ENCODE measurements around the gene CST11.
"Not testable (repeated sequence)": the region's sequence is repeated elsewhere in the genome, so short reads cannot be mapped to it uniquely, and the experiment has no call there.

The CST11 gene, protein sequence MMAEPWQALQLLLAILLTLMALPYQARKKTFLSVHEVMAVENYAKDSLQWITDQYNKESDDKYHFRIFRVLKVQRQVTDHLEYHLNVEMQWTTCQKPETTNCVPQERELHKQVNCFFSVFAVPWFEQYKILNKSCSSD
- 0 reads per million in 2 experiments for total RNA-seq

DNA sequence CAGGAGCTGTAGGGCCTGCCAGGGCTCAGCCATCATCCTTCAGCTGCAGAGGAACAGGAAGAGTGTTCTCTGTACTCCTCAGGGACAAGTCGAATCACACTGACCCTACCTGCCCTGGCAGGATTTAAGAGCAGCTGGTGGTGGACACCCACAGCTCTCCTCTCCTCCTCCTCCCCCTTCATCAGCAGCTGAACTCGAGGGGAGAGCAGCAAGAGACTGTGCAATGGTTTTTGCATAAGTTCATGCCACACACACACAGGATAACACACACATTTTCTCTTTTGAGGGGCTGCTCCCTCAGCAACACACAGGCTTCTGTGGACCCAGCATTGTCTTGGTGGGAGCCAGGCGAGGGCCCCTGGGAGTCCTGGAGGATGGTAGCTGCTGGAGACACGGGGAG is at the start of gene CST11:
TSS of gene CST11 (minus strand) at position 101 of the 400 bp plus-strand sequence. CDS start at position 36, 65 bp downstream.
- DNase-seq (ENCODE audit: low read depth) = no peak

DNA sequence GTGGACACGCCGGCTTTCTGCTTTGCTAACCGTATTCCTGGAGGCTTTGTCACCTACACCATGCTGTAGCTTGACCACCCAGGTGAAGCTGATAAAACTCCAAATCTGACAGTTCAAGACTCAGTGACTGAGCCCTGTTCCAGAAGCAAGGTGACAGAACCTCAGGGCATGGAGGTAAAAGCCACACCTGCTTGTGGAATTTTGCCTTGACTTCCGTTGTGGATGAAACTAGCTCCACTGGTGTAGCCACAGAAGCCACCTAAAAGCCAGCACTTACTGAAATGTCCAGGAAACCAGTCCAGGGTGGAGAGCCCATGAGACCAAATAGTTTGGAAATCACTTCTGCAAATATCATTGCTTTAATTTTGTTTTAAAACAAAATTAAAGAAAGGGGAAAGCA is 49.2 kb upstream of the CST11 start:
- DNase-seq (ENCODE audit: low read depth) = no peak

DNA sequence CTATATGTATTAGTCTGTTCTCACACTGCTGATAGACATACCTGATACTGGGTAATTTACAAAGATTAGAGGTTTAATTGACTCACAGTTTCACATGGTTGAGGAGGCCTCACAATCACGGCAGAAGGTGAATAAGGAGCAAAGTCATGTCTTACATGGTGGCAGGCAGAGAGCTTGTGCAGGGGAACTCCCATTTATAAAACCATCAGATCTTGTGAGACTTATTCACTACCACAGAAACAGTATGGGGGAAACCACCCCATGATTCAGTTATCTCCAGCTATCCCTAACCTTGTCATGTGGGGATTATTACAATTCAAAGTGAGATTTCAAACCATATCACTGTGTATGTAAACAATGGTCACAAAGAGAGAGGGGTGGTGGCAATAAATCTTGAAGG is 44.9 kb upstream of the CST11 start:
- DNase-seq (ENCODE audit: low read depth) = no peak

DNA sequence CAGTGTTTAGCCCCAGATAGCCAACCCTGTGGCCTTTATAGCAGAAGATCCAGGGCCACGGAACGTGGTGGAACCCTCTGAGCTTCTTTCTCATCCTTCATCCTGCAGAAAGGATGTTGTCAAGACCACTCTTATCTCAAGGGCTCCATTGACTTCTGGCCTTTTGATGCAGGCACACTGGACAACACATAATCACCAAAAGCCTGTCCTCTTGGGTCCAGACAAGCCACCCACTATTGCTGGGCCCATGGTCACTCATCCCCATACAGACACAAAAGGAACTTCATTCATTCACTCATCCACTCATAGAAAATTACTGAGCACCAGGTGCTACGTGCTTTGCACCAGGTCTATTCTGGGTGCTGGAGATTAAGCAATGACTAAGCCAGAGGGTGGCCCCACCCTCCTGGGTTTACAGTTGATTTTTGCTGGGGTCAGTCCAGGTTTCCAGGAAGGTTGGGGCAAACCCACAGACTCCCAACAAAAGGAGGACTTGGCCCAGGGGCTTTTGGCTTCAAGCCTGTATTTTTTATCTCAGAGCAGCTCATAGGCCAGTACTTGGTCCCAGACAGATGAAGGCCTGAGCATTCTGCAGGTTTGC is 40.6 kb upstream of the CST11 start:
- DNase-seq (ENCODE audit: low read depth) = no peak

DNA sequence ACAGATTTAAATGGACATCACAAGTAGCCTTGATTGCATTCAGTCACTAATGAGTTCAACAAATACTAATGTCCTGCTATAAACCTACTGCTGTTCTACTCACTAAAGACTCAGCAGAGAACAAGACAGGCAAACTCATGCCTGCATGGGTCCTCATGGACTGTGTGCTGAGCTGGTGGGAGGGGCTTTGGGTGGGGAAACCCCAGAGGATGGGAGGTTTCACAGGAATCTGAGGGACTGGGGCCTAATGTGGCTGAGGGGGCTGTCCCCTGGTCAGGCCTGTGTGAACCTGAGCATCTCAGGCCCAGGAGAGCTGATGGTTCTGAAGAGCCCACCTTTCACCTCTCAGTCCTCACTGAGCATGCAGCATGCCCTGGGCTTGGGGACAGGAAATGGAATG is 39.6 kb upstream of the CST11 start:
- DNase-seq (ENCODE audit: low read depth) = no peak

DNA sequence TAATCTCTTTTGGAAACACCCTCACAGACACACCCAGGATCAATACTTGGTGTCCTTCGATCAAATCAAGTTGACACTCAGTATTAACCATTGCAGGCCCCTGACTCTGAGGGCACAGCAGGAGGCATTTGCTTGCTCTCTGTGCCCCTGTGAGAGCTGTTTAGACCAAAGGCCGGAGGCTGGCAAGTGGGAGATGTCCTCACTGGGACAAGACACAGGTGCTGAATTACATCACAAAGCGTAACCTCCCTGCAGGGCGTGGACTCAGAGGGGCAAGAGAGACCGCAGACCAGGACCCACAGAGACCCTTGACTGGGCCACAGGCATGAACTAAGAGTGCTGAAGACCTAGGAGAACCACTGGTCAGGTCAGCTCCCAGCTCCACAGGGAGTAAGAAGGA is 38.1 kb upstream of the CST11 start, which contains the start of gene CST8:
TSS of gene CST8 (plus strand) at position 301 of the 400 bp plus-strand sequence. CDS start 551 bp downstream, outside the sequence.
- DNase-seq (ENCODE audit: low read depth) = no peak

DNA sequence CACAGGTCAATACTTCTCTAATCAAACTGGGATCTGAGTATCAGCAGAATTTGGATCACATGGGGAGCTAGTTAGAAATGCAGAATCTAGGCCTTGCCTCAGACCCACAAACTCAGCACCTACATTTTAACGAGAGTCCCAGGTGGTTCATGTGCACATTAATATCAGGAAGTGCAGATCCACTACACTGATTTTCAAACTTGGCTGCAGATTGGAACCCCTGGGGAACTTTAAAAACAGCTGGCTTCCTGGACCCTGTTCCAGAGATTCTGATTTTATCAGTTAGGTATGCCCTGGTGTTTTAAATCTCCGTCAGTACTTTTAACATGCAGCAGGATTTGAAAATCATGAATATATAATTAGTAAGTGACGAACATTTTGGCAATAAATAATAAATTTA is 36.3 kb upstream of the CST11 start:
- no peak for DNase-seq (ENCODE audit: low read depth)

DNA sequence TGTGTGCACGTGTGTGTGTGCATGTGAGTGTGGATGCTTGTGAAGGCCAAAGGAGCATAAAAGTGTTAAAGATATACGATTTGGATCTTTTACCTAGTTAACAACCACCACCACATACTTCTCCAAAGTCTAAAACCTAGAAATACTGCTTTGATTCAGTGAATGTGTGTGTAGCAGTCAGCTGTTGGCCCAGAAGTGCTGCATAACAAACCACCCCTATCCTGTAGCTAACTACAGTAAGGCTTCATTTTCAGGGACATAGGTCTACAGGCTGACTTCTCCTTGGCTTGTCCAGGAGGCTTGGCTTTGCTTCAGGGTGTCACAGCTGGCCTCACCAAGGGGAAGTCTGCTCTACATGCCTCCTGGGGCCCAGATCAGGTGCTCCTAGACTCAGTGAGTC is 35.8 kb upstream of the CST11 start:
- DNase-seq (ENCODE audit: low read depth) = no peak

DNA sequence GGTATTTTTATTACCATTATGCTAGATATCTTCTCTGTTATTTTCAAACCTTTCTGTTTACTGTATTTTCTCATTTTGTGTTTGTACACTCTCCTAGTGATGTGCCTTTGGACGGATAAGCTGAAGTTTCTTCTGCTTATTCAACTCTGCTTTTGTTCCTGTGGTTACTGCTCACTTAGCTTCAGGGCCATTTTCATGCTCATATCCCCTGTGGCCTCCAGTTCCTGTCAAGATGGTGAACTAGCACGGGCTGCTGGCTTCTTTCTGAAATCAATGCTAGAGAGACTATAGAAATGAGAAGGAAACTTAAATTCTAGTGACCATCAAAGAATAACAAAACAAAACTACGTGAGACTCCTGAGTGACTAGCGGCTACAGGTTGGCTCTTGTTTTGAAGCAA is 31.4 kb upstream of the CST11 start:
- no peak for DNase-seq (ENCODE audit: low read depth)

DNA sequence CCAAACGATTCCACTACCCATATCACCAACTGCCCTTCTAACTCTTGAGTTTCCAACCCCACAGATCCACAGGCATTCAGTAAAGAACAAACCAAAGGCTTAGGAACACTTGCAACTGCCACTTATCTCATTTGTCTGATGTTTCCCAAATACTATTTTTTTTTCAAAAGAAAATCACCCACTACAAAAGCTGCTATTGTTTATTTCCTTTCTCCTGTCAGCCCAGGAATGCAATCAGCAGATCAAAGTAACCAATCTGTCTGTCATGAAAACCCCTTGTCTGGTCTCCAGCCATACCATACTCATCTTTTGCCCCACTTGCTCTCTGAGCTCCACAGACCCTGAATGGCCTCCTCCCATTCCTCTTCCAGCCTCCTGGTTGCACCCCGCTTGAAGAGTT is 29.5 kb upstream of the CST11 start:
- DNase-seq (ENCODE audit: low read depth) = no peak

DNA sequence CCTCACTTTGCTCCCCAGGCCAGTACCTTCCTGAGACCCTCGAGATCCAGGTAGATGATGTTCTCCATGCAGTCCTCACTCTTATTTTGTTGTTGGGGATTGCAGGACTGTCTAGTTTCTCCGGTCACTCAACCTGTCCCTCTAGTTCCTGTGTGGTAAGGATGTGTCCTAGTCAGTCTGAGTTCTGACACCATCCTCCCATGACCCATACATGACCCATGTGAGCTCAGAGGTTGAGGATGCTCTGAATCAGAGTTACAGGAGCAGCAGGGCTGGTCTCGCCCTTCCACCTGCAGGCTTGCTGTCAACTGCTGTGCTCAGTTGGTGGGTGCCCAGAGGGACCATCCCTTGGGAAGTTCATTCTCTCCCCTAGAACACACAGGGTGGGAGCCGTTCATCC is 26.4 kb upstream of the CST11 start:
- DNase-seq (ENCODE audit: low read depth) = no peak

DNA sequence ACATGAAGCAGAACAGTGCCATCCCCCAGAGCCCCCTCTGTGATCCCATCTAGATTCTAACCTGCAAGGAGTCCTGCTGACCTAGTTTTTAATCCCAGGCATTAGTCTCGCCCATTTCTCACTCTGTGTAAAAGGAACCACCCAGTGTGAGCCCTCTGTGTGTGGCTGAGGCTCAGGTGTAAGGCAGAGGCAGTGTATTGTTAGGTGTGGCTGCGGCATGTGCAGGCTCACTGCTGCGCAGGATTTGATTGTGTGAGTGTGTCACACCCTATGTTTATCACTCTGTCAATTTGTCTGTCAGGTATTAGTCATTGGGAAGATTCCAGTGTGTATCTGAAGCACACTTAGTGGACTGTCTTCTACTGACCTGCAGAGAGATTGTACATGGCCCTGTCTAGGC is 24.5 kb upstream of the CST11 start:
- no peak for DNase-seq (ENCODE audit: low read depth)

DNA sequence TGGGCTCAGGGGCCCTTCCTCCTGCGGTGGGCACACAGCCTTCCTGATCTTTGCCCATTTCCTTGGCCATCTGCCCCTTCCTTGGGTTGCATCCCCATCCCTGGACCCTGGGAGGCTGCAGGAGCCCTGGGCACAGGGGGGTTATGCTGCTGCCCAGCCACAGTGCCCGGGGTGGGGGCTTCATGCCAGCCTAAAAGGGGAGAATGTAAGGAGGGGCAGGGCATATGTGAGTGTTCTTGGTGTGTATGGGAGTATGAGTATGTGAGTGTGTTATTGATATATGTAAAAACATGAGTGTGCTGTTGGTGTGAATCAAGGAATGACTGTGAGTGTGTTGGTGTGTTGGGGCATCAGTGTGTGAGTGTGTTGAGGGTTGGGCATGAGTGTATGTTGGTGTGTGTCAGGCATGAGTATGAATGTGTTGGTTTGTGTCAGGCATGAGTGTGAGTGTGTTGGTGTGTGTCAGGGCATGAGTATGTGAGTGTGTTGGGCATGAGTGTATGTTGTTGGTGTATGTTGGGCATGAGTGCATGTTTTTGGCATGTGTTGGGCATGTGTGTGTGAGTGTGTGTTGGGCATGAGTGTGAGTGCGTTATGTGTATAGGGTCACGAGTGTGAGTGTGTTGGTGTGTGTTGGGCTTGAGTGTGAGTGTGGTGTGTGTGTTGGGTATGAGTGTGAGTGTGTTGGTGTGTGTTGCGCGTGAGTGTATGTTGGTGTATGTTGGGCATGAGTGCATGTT is 23.5 kb upstream of the CST11 start:
- DNase-seq (ENCODE audit: low read depth) = no peak

DNA sequence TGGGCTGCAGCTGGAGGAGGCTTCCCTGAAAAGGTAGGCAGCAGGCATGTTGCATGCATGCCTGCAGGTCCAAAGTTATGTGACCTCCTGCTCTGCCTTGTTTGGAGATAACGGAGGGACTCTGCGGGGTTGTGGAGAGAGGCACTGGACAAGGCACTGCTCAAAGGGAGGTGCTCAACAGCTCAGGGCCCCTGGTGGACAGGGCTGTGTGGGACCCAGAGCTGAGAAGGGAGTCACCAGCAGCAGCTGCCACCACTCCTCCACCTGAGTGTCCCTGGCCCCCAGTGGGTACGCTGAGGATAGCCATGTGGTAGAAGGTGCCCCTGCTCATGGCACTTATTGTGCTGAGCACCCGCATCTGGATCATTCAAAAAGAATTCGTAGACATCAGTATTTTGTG is 22.7 kb upstream of the CST11 start:
- DNase-seq (ENCODE audit: low read depth) = no peak

DNA sequence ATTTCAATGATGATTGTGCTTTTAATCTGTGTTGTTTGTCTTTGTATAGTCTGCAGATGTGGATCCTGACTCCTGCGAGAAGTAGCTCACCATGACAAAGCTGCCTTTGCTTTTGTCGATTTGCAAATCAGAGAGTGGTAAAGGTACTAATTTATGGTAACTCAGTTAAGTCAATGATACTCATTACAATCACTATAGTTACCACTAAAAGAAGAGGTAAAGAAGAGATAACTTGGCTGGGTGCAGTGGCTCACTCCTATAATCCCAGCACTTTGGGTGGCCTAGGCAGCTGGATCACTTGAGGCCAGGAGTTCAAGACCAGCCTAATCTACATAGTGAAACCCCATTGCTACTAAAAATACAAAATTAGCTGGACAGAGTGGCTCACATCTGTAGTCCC is 20.6 kb upstream of the CST11 start:
- DNase-seq (ENCODE audit: low read depth) = not testable (repeated sequence)

DNA sequence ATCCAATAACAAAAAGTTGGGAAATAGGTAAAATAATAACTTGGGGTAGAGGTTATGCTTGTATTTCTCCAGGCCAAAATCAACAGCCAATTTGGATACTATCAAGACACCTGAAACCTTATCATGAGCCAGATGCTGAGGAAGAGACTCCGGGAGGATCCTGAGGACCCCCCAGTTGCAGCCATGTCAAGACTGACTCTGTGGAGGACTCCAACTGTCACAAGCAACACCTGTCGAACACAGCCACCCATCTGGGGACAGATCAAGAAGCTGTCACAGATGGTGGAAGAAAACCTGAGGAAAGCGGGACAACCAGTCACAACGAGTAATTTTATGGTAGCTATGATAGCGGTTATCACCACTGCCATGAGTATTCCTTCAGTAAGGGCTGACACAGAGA is 19.6 kb upstream of the CST11 start:
- not testable (repeated sequence) for DNase-seq (ENCODE audit: low read depth)

DNA sequence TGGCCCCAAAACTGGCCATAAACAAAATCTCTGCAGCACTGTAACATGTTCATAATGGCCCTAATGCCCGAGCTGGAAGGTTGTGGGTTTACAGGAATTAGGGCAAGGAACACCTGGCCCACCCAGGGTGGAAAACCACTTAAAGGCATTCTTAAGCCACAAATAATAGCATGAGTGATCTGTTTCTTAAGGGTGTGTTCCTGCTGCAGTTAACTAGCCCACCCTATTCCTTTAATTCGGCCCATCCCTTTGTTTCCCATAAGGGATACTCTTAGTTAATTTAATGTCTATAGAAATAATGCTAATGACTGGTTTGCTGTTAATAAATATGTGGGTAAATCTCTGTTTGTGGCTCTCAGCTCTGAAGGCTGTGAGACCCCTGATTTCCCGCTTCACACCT is 14.3 kb upstream of the CST11 start:
- not testable (repeated sequence) for DNase-seq (ENCODE audit: low read depth)

DNA sequence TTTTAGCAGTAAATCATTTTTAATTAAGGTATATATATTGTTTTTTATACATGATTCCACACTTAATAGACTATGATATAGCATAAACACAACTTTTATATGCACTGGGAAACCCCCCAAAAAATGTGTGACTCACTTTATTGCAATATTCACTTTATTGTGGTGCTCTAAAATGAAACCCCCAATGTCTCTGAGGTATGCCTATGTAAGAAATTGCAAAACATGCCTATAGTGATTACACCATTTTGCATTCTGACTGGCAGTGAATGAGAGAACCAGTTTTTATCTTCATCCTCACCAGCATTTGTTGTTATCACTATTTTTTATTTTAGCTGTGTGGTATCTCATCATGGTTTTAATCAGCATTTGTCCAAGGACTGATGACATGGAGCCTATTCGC is 8.5 kb upstream of the CST11 start:
- DNase-seq (ENCODE audit: low read depth) = no peak

DNA sequence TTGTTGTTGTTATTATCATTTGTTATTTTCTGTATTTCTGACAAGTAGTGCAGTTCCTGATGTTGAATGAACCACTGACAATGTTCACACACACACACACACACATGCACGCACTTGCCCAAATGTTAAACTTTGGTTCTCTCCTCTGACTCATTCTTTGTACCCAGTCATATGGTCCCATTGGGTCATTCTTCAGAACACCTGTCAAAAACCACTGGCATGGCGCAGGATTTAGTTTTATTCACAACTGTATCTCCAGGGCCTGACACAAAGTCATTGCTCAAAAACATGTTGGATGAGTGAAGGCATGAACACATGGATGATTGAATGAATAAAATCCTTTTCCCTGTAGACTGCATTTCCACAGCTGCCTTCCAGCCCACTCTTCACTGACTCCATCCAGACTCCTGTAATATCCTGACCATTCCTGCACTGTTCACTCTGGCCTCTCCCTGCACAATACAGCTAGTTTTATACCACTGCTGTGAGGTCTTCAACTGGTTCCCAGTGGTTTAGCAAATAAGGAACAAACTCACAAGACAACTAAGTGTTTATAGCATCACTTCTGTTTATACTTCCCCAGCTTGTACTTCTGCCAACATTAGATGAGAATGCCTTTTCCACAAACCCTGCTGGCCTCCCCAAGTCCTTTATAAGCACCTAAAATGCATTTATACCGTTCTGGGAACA is 6.9 kb upstream of the CST11 start:
- DNase-seq (ENCODE audit: low read depth) = no peak

DNA sequence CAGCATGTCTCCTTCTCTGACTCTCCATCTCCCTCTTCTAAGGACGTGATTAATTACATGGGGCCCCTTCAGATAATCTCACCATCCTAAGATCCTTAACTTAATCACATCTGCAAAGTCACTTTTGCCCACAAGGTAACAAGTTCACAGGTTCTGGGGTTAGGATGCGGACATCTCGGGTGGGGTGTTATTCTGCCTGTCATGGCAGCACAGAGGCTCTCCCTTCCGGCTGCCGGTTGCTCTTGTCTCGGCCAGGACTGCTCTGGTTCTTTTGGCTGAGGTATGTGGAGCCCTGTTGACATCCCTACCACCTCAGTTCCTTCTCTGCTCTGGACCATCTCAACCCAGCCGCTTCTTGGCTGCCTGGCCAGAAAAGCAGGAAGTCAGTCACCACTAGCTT is 4.2 kb upstream of the CST11 start:
- DNase-seq (ENCODE audit: low read depth) = no peak

DNA sequence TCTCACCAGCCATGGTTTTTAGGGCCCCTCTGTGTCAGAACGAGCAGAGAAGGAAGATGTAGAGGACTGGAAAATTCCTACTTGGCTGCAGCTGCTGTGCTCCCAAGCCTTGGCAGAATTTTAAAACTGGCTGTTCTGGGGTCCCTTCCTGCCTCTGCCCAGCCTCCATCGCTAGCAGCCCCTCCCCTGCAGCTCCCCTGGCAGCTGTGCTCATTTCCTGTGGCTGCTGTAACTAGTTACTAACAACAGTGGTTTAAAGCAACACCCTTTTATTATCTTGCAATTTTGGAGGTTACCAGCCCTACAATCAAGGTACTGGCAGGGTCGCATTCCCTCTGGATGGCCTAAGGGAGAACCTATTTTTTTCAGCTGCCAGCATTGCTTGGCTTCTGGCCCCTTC is 3.7 kb upstream of the CST11 start:
- DNase-seq (ENCODE audit: low read depth) = no peak

DNA sequence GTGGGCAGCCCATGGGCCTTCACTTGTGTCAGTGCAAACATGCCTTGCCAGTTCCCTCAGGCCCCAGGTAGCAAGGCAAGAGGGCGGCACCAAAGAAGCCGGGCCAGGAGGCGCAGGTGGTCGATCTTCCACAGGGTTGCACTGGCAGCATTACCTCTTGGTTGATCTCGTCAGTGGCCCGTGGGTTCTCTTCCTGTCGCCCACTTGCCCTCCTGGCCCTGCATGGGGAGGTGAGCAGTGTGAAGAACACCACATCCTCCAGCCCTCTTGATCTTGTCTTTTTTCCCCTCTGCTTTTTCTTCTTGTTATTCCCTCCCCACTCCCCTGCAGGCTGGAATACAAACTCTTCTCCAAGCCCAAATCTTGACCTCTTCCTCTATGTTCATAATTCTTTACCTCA is 3.0 kb upstream of the CST11 start:
- no peak for DNase-seq (ENCODE audit: low read depth)

DNA sequence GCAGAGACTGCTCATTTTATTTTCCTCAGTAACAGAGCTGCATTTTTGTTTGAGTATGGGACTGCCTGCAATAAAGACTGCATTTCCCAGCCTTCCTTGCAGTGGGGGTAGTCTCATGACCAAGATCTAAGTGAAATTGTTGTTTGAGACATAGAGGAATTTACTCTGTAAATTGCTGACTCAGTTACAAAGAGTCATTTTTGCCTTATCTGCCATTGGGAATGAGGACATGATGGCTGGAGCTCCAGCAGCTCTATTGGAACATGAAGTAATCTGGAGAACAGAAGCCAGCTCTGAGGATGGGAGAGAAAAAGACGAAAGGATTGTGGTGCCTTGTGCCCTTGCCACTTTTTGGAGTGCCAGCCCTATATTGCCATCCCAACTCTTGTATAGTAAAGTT is 2.1 kb upstream of the CST11 start:
- DNase-seq (ENCODE audit: low read depth) = no peak
